Thoracic aorta (tissue), 2 donors: Measurements from ENCODE around the gene KIRREL3. TPM values are rescaled to one million over a fixed set of nuclear protein-coding genes. Genes with fewer than 3 reads are reported as not detected.

Experiments
- ATAC-seq: fragments of 150-250 bp; one replicate; pipeline ENCODE4 v1.8.0; 2017; ENCODE audit warnings: low read depth; ENCODE audit not compliant: insufficient number of reproducible peaks, low FRiP score
- DNase-seq: peaks from one replicate; pipeline ENCODE4 v3.0.0-alpha.2; 2020; ENCODE audit warnings: low spot score
- H3K27ac ChIP-seq, 2 donors: fragments of 200-600 bp; sonication (generic); 1 replicate in 1 of 2; 2 replicates in 1 of 2; pipeline ENCODE4 v1.5.1; 2016; ENCODE audit warnings: mild to moderate bottlenecking in 2 of 2, moderate library complexity in 2 of 2
- H3K27me3 ChIP-seq: fragments of 200-600 bp; sonication (generic); replicated peaks from 2 replicates; pipeline ENCODE4 v1.6.0; 2016; ENCODE audit warnings: mild to moderate bottlenecking; ENCODE audit not compliant: insufficient read depth
- H3K36me3 ChIP-seq: fragments of 200-600 bp; sonication (generic); one replicate; pipeline ENCODE4 v1.5.1; 2016
- H3K4me1 ChIP-seq, 2 donors: fragments of 200-600 bp; sonication (generic); 1 replicate in 1 of 2; 2 replicates in 1 of 2; pipeline versions ENCODE4 v1.5.1 to v1.6.0; 2016; ENCODE audit warnings: low read depth in 2 of 2, mild to moderate bottlenecking in 1 of 2; ENCODE audit not compliant: control insufficient read depth in 1 of 2
- H3K4me3 ChIP-seq: fragments of 200-600 bp; sonication (generic); 2 replicates; pipeline ENCODE4 v1.5.1; 2016; ENCODE audit warnings: mild to moderate bottlenecking
- H3K9me3 ChIP-seq: fragments of 200-600 bp; sonication (generic); 2 replicates; pipeline ENCODE4 v1.5.1; 2016
- CTCF ChIP-seq: fragments of 200-600 bp; sonication (generic); IDR thresholded peaks from one replicate; pipeline ENCODE4 v1.5.1; 2019; ENCODE audit warnings: antibody characterized with exemption
- total RNA-seq, 2 donors: library from RNA; depleted of rRNA; stranded (reverse); fragments of >200 nt; gene quantifications; one replicate each; pipeline versions ENCODE4 v1.1.0 to v1.2.3, GENCODE V29; 2016

KIRREL3 gene
- total RNA-seq, 2 donors from 2014 or later: not detected

- DNase-seq (no peak), ATAC-seq (no peak)
- Histone ChIP-seq H3K9me3 (no peaks in the 10 kb centered on the region), H3K4me3 (no peak overlapping the region), H3K27me3 (no peaks in the 10 kb centered on the region), H3K36me3 (no peaks in the 10 kb centered on the region), H3K27ac (no peak overlapping the region), H3K4me1 (no peaks in the 10 kb centered on the region)
- no peak for TF ChIP-seq CTCF
Observed at GRCh38 chr11:126601136-126601535, 399.4 kb downstream of the KIRREL3 start.

GRCh38 chr11:126599217-126599897, 401.2 kb downstream of the KIRREL3 start:
- Histone ChIP-seq H3K9me3 (no peaks in the 10 kb centered on the region), H3K27me3 (no peaks in the 10 kb centered on the region), H3K4me3 (no peak overlapping the region), H3K36me3 (no peaks in the 10 kb centered on the region), H3K27ac (no peak overlapping the region), H3K4me1 (no peaks in the 10 kb centered on the region)
- ATAC-seq: no peak
- no peak for DNase-seq
- no peak for TF ChIP-seq CTCF

- Histone ChIP-seq H3K27me3 (no peaks in the 10 kb centered on the region), H3K36me3 (no peaks in the 10 kb centered on the region), H3K4me1 (no peaks in the 10 kb centered on the region), H3K9me3 (no peaks in the 10 kb centered on the region), H3K27ac (no peak overlapping the region), H3K4me3 (no peak overlapping the region)
- no peak for TF ChIP-seq CTCF
- DNase-seq: no peak
- no peak for ATAC-seq
Observed at GRCh38 chr11:126598344-126599216, 402.0 kb downstream of the KIRREL3 start.

GRCh38 chr11:126597041-126597440, 403.5 kb downstream of the KIRREL3 start:
- Histone ChIP-seq H3K9me3 (no peaks in the 10 kb centered on the region), H3K4me1 (no peaks in the 10 kb centered on the region), H3K27ac (no peak overlapping the region), H3K4me3 (no peak overlapping the region), H3K36me3 (no peaks in the 10 kb centered on the region), H3K27me3 (no peaks in the 10 kb centered on the region)
- ATAC-seq (no peak), DNase-seq (no peak)
- no peak for TF ChIP-seq CTCF

GRCh38 chr11:126596474-126596873, 404.1 kb downstream of the KIRREL3 start:
- H3K4me1 ChIP-seq: no peaks in the 10 kb centered on the region
- DNase-seq: no peak
- H3K9me3 ChIP-seq: no peaks in the 10 kb centered on the region
- no peak for TF ChIP-seq CTCF
- no peak overlapping the region for H3K4me3 ChIP-seq
- no peak for ATAC-seq
- H3K27ac ChIP-seq: no peak overlapping the region
- no peaks in the 10 kb centered on the region for H3K36me3 ChIP-seq
- no peaks in the 10 kb centered on the region for H3K27me3 ChIP-seq
